ENCODE data around the gene YARS1.

GRCh38 chr1:32806910-32807523, 10.1 kb downstream of the YARS1 start:
- TF ChIP-seq POLR2AphosphoS5 (IDR thresholded peaks at IDR 0.05) (no peak), CTCF (IDR thresholded peaks at IDR 0.05) (no peak), POLR2A (IDR thresholded peaks at IDR 0.05) (no peak), EP300 (IDR thresholded peaks at IDR 0.05) (no peak)
